GM23338 (cell line): ENCODE results near the gene CHRDL1.

ENCODE experiments used
- CTCF ChIP-seq, 2 experiments: fragments of 200-600 bp in 1 of 2; sonication (generic) in 1 of 2; conservative IDR thresholded peaks; 2 replicates each; pipeline versions ENCODE4 v1.5.1 to v1.6.1; 2016 to 2017; ENCODE audit warnings: antibody characterized with exemption in 2 of 2, low read depth in 2 of 2, mild to moderate bottlenecking in 2 of 2, moderate library complexity in 1 of 2
- EZH2 ChIP-seq: fragments of 200-600 bp; sonication (generic); IDR thresholded peaks from one replicate; pipeline ENCODE4 v1.8.0; 2017; ENCODE audit warnings: antibody characterized with exemption, mild to moderate bottlenecking, low read depth; ENCODE audit not compliant: unreplicated experiment

GRCh38 chrX:110755061-110755460 lies 40.6 kb downstream of the CHRDL1 start:
- TF ChIP-seq CTCF (conservative IDR thresholded peaks at IDR 0.05; ENCODE audit: low read depth in 2 of 2) (no peak), EZH2 (no peak)
